Endothelial cell of umbilical vein (primary cell): ENCODE measurements around the gene RIMBP2. TPM values are rescaled to one million over a fixed set of nuclear protein-coding genes. Genes with fewer than 3 reads are reported as not detected.

Experiments
- BruUV-seq: library from RNA; stranded (reverse); fragments of 400-500 nt; replicated peaks from 2 replicates; lab custom pipeline; 2021; lab: Mats Ljungman, UMichigan
- CTCF ChIA-PET: fragments of 300-600, 350-600 bp; sonication (Branson Sonifier 250); formaldehyde crosslinking; loops from one replicate; lab custom pipeline; 2021; ENCODE audit warnings: antibody characterized with exemption, inconsistent platforms; lab: Charles Lee
- POLR2A ChIA-PET: fragments of 300-600, 350-600 bp; sonication (Branson Sonifier 250); formaldehyde crosslinking; loops from one replicate; lab custom pipeline; 2021; ENCODE audit warnings: antibody characterized with exemption, inconsistent platforms; lab: Charles Lee
- DNase-seq: peaks from one replicate; pipeline ENCODE4 v3.0.0-alpha.2; 2011; ENCODE audit warnings: low read depth, low spot score
- FAIRE-seq: peaks from 2 replicates; lab custom pipeline; 2011; peaks lifted over from hg19 to GRCh38; lab: Jason Lieb, UNC
- H2AFZ ChIP-seq: 2 replicates; pipeline ENCODE4 v1.6.0; 2012; ENCODE audit warnings: low read depth, low read length, control low read depth, inconsistent platforms
- H3K27ac ChIP-seq: 2 replicates; pipeline ENCODE4 v1.5.1; 2011; ENCODE audit warnings: low read depth, mild to moderate bottlenecking, control low read depth, low read length, moderate library complexity; ENCODE audit not compliant: insufficient read depth
- H3K27me3 ChIP-seq, 2 experiments: 2 replicates each; pipeline versions ENCODE4 v1.6.0 to v1.6.1; 2011; ENCODE audit warnings: low read length in 2 of 2, mixed read lengths in 1 of 2; ENCODE audit not compliant: control insufficient read depth in 2 of 2, insufficient read depth in 2 of 2
- H3K36me3 ChIP-seq, 2 experiments: 2 replicates in 1 of 2; 3 replicates in 1 of 2; pipeline ENCODE4 v1.5.1; 2011; ENCODE audit warnings: low read length in 2 of 2, mild to moderate bottlenecking in 1 of 2, moderate library complexity in 1 of 2; ENCODE audit not compliant: control insufficient read depth in 2 of 2, insufficient read depth in 2 of 2; ENCODE audit errors: extremely low read depth in 1 of 2
- H3K4me1 ChIP-seq: 3 replicates; pipeline ENCODE4 v1.5.1; 2011; ENCODE audit warnings: mild to moderate bottlenecking, low read length; ENCODE audit not compliant: control insufficient read depth, insufficient read depth; ENCODE audit errors: extremely low read depth
- H3K4me2 ChIP-seq: 2 replicates; pipeline ENCODE4 v1.6.1; 2011; ENCODE audit warnings: low read length, control low read depth, mixed read lengths; ENCODE audit not compliant: insufficient read depth
- H3K4me3 ChIP-seq, 3 experiments: fragments of 200-600 bp in 1 of 3; sonication (generic), shearing (Covaris generic) in 1 of 3; replicated peaks in 1 of 3; 2 replicates each; pipeline ENCODE4 v1.5.1; 2011 to 2016; ENCODE audit warnings: control low read depth in 3 of 3, low read length in 3 of 3, mild to moderate bottlenecking in 2 of 3, inconsistent platforms in 1 of 3, low read depth in 1 of 3, moderate library complexity in 1 of 3; ENCODE audit not compliant: insufficient read depth in 1 of 3
- H3K79me2 ChIP-seq: 2 replicates; pipeline ENCODE4 v1.6.0; 2012; ENCODE audit warnings: low read length, inconsistent platforms; ENCODE audit not compliant: control insufficient read depth, insufficient read depth
- H3K9ac ChIP-seq: replicated peaks from 2 replicates; pipeline ENCODE3; 2011; ENCODE audit warnings: low read length, control low read depth; ENCODE audit not compliant: insufficient read depth; ENCODE audit errors: extremely low read depth
- H3K9me1 ChIP-seq: replicated peaks from 3 replicates; pipeline ENCODE4 v1.6.0; 2011; ENCODE audit warnings: mild to moderate bottlenecking, low read length; ENCODE audit not compliant: control insufficient read depth, insufficient read depth; ENCODE audit errors: extremely low read depth
- H3K9me3 ChIP-seq: replicated peaks from 2 replicates; pipeline ENCODE4 v1.5.1; 2012; ENCODE audit warnings: low read length, inconsistent platforms; ENCODE audit not compliant: control insufficient read depth, insufficient read depth
- H4K20me1 ChIP-seq: replicated peaks from 2 replicates; pipeline ENCODE3; 2011; ENCODE audit warnings: mild to moderate bottlenecking, low read length; ENCODE audit not compliant: control insufficient read depth, insufficient read depth; ENCODE audit errors: extremely low read depth
- CTCF ChIP-seq, 2 donors: IDR thresholded peaks; 1 replicate in 1 of 2; 2 replicates in 1 of 2; pipeline ENCODE4 v1.5.1; 2011; ENCODE audit warnings: low read length in 2 of 2, mild to moderate bottlenecking in 2 of 2, moderate library complexity in 2 of 2, control low read depth in 1 of 2, inconsistent platforms in 1 of 2, low read depth in 1 of 2; ENCODE audit not compliant: insufficient read depth in 1 of 2; ENCODE audit errors: extremely low read depth in 1 of 2
- EZH2 ChIP-seq: IDR thresholded peaks from 2 replicates; pipeline ENCODE4 v1.6.1; 2012; ENCODE audit warnings: borderline replicate concordance, low read depth, mild to moderate bottlenecking, moderate library complexity, low read length, inconsistent platforms; ENCODE audit not compliant: severe bottlenecking
- FOS ChIP-seq: IDR thresholded peaks from 2 replicates; pipeline ENCODE4 v1.6.1; 2011; ENCODE audit warnings: mild to moderate bottlenecking, low read length, moderate library complexity, borderline replicate concordance; ENCODE audit not compliant: insufficient read depth
- GATA2 ChIP-seq: IDR thresholded peaks from 2 replicates; pipeline ENCODE4 v1.7.0; 2011; ENCODE audit warnings: low read depth, mild to moderate bottlenecking, moderate library complexity, mixed read lengths, low read length; ENCODE audit not compliant: insufficient read length, insufficient read depth
- JUN ChIP-seq: IDR thresholded peaks from 2 replicates; pipeline ENCODE4 v1.6.1; 2011; ENCODE audit warnings: borderline replicate concordance, low read depth; ENCODE audit not compliant: insufficient read length, insufficient read depth
- MAX ChIP-seq: IDR thresholded peaks from 2 replicates; pipeline ENCODE4 v1.6.1; 2011; ENCODE audit not compliant: insufficient read depth, insufficient read length
- MYC ChIP-seq: IDR thresholded peaks from one replicate; pipeline ENCODE4 v1.6.1; 2011; ENCODE audit warnings: mild to moderate bottlenecking, low read depth, low read length
- POLR2A ChIP-seq: IDR thresholded peaks from 2 replicates; pipeline ENCODE4 v1.6.1; 2012; ENCODE audit warnings: low read depth, mild to moderate bottlenecking, control low read depth, low read length
- POLR2AphosphoS5 ChIP-seq: IDR thresholded peaks from 2 replicates; pipeline ENCODE4 v1.6.1; 2012; ENCODE audit warnings: low read depth, mild to moderate bottlenecking, control low read depth, low read length, moderate library complexity; ENCODE audit not compliant: insufficient read depth
- dilution Hi-C: fragments of 300-500 bp; cut with MboI; formaldehyde crosslinking; loops from one replicate; pipeline ENCODE4 v1.15.0; 2019; ENCODE audit warnings: low sequenced_read_pairs; ENCODE audit not compliant: extremely low pct_ligation_motif_present
- intact Hi-C: fragments of 100-400 bp; cut with micrococcal nuclease; formaldehyde crosslinking; loops from one replicate; pipeline ENCODE4 v1.10.0; 2022
- polyA plus RNA-seq, 4 experiments: library from polyadenylated mRNA; depleted of rRNA in 3 of 4; stranded (reverse) in 3 of 4; unstranded in 1 of 4; fragments of >200 nt; gene quantifications; 2 replicates each; pipeline versions ENCODE4 v1.2.1 to v1.2.3, GENCODE V29; 2011 to 2012; ENCODE audit warnings: missing spikeins in 1 of 4
- total RNA-seq: library from RNA; stranded (reverse); gene quantifications from 2 replicates; pipeline ENCODE4 v1.2.3, GENCODE V29; 2021

Gene RIMBP2
- total and polyA plus RNA-seq, 2 donors (not counting 3 experiments of a cell fraction or from before 2014, with no cell fraction given) = 0.04 TPM; not detected in 1

GRCh38 chr12:130695061-130695460, 21.0 kb downstream of the RIMBP2 start:
- no peaks in the 10 kb centered on the region for H4K20me1 ChIP-seq
- ChIA-PET POLR2A (no interaction called here), CTCF (no interaction called here)
- no peak overlapping the region for H3K9ac ChIP-seq
- FAIRE-seq = no peak
- H3K9me3 ChIP-seq = peaks cover 8% of the 10 kb centered on the region
- H3K79me2 ChIP-seq = no peaks in the 10 kb centered on the region
- no peak for DNase-seq
- no TSS peak for BruUV-seq
- intact Hi-C loops (no loop called here), dilution Hi-C loops (no loop called here)
- no peaks in the 10 kb centered on the region for H3K27me3 ChIP-seq
- no peaks in the 10 kb centered on the region for H3K9me1 ChIP-seq
- no peak overlapping the region for H3K4me2 ChIP-seq
- H2AFZ ChIP-seq = no peak overlapping the region
- TF ChIP-seq FOS (no peak), EZH2 (no peak), POLR2AphosphoS5 (no peak), POLR2A (no peak), CTCF (IDR thresholded peaks at IDR 0.05; ENCODE audit: extremely low read depth in 1 of 2, insufficient read depth in 1 of 2, low read depth in 1 of 2, low read length in 2 of 2) (no peak), MYC (no peak), JUN (no peak), GATA2 (no peak), MAX (no peak)
- no peaks in the 10 kb centered on the region for H3K36me3 ChIP-seq
- no peaks in the 10 kb centered on the region for H3K4me1 ChIP-seq
- H3K27ac ChIP-seq = no peak overlapping the region
- H3K4me3 ChIP-seq = no peak overlapping the region
